H4 (cell line): ENCODE results near the gene MYBPC3. TPM values are rescaled to one million over a fixed set of nuclear protein-coding genes. Genes with fewer than 3 reads are reported as not detected.

Experiments
- DNase-seq: peaks from one replicate; pipeline ENCODE4 v3.0.0-alpha.2; 2015; ENCODE audit warnings: low spot score
- total RNA-seq: library from RNA; depleted of rRNA; stranded (reverse); fragments of >200 nt; shearing (Covaris generic); gene quantifications from 2 replicates; pipeline ENCODE4 v1.2.3, GENCODE V29; 2014

The MYBPC3 gene
- total RNA-seq, 1 experiment from 2014 or later = not detected

DNA sequence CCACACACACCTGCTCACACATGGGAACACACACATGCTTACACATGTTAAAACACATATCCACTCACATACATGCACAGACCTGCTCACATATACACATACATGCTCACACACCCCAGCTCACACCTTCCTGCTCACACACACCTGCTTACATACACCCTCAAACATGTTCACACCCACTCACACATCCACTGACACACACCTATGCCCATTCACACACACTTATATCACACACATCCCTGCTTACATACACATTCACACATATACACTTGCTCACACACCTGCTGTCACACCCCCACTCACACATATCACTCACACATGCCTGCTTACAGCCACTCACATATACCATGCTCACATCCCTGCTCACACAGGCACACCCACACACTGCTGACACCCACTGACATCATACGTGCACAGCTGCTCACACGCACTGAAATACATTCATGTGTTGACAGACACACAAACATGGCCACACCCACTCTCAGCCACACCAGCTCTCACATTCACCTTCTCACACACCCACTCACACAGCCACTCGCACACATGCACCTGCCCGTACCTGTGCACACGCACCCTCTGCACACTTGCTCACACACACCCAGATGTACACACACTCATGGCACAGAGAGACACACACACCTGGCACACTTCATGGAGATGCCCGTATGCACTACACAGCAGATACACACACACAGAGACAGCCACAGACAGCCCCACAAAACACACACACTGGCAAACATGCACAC lies 5.7 kb upstream of the MYBPC3 start:
- DNase-seq = no peak

DNA sequence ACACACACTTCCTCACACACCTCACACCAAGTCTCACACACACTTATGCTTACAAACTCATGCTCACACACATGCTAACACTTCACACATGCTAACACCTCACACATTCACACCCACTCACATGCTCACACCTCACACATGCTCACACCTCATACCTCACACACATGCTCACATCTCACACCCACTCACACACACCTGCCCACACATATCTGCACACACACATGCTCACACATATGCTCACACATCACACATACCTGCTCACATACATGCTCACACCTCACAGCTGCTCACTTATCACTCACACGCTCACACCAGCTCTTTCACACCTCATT lies 4.5 kb upstream of the MYBPC3 start:
- DNase-seq = no peak

GRCh38 chr11:47356129-47356997 lies 3.9 kb upstream of the MYBPC3 start:
- DNase-seq = no peak

GRCh38 chr11:47355283-47356128 lies 3.0 kb upstream of the MYBPC3 start:
- peak; percentile 89 for DNase-seq

DNA sequence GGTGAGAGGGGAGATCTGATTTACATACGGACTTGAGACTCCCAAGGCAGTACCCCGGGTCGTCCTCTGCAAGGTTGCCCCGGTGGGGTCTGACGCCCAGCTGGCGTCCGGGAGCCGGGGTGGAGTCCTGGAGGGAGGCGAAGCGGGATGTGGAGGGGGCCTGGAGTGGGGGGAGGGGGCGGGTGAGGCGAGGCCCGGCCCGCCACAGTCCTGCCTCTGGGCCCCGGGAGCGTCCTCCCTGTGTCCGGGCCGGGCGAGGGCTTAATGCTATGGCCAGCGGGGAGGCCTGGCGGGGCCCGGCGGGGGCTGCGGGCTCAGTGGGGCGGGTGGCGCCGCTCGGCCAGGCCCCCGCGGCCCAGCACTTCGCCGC lies 2.4 kb upstream of the MYBPC3 start:
- no peak for DNase-seq

DNA sequence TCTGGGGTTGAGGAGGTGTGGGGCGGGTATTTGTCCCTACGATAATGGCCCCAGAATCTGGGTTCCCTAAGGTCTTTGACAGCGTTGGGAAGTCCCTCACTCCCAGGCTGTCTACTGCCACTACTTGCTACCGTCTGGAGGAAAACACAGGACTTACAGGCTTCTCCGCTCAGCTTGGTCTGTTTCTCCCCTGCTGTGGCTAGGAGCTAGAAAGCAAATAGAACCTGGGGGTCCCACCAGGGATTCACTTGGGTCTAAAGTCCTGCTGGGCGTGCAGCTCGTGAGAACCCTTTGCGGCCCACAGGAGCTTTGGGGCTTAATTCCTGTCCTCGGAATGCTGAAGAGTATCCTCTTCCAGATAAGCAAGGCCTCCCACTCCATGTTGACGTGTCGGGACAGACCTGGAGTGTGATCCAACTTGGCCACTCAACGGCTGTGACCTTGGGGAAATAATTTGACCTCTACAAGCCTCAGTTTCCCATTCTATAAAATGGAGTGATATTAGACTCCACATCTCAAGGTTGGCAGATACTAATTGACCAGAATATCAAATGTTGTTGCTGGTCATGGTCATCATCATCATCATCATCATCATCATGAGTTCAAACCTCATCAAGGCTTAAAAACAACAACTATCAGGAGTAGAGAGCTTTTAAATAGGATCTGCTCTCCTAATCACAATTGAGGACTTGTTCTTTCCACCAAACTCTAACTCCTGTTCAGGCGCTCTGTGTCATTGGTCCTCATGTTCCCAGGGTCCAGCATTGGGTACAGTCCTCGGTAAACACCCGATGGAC lies 1.7 kb upstream of the MYBPC3 start:
- no peak for DNase-seq

DNA sequence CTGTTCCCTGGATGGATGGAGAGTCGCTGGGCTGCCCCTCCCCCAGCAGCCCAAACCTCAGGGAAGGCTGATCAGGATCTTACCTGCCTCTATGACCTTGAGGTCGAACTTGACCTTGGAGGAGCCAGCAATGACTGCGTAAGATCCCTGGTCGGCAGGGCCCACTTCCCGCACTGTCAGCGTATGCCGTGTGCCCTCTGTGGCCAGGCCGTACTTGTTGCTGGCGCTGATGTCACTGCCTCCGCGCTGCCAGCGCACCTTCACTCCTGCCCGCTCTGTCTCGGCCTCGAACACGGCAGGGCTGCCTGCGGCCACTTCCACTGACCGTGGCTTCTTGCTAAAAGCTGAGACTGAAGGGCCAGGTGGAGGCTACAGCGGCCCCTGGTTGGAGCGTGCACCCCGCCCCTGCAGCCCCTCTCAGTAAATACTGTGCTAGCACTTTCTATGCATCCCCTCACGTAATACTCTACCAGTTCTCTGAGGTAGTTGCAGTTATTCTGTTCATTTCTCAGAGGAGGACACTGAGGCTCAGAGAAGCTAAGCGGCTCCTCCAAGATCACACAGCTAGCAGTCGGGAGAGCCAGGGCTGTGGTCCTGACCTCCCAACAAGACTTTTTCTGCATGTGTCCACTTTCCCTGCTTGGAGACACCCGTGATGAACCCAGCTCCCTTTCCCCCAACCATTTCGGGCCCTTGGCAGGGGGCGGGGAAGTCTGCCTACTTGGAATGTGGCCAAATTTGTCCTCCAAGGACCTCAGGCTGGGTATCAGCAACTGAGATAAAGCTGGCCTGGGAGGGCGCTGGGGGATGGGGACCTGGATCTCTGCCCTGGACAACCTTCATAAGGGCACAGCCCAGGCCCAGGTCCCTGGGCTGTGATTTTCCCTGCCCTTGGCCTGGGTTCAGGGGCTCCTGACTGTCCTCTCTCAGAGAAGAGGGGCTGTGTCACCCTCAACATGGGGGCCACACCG lies 1.1 kb downstream of the MYBPC3 start:
- no peak for DNase-seq

GRCh38 chr11:47350315-47350714 lies 2.2 kb downstream of the MYBPC3 start:
- no peak for DNase-seq

- no peak for DNase-seq
These were observed 2.9 kb downstream of the MYBPC3 start for GRCh38 chr11:47349521-47350095.

GRCh38 chr11:47348859-47349258 lies 3.6 kb downstream of the MYBPC3 start:
- DNase-seq = no peak

GRCh38 chr11:47348131-47348802 lies 4.2 kb downstream of the MYBPC3 start:
- DNase-seq = no peak

GRCh38 chr11:47347137-47347536 lies 5.4 kb downstream of the MYBPC3 start:
- DNase-seq = no peak

DNA sequence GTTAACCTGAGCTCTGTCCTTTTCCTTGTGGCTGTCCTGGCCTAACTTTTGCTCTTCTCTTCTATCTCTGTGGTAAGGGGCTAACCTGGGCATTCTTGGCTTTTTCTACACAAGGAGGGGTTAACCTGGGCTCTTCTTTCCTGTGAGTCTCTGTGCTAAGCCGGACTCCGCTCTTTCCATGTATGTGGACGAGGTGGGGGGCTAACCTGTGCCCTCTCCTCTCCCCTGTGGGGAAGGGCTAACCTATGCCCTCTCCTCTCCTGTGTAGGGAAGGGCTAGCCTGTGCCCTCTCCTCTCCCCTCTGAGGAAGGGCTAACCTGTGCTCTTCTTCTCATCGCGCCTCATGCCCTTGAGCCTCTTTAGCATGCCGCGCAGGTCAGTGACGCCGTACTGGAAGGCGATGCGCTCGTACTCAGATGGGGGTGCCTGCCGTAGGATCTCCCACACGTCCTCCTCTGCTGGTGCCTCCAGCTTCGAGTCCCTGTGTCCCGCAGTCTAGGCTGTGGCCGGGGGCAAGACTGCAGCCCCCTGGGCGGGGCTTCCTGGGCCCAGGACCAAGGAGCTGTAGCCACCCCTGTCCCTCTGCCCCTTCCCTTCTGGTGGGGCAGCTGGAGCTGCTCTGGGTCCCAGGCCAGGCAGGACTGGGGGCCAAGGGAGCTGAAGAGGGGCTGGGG lies 6.5 kb downstream of the MYBPC3 start:
- no peak for DNase-seq

DNA sequence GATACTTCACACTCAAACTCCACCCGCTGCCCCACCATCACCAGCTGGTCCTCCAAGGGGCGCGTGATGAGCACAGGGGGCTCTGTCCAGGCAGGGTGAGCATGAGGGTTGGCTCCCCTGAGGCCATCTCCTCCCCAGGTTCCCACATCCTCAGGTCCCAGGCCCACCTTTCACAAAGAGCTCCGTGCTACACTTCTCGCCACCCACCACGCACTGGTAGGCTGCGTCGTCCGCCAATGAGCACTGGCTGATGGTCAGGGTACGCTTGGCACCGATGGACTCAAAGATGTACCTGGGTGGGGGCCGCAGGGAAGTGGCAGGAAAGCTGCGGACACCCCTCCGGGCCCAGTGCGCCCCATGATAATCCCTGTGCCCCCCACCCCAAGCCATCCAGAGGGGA lies 9.6 kb downstream of the MYBPC3 start:
- DNase-seq = no peak

DNA sequence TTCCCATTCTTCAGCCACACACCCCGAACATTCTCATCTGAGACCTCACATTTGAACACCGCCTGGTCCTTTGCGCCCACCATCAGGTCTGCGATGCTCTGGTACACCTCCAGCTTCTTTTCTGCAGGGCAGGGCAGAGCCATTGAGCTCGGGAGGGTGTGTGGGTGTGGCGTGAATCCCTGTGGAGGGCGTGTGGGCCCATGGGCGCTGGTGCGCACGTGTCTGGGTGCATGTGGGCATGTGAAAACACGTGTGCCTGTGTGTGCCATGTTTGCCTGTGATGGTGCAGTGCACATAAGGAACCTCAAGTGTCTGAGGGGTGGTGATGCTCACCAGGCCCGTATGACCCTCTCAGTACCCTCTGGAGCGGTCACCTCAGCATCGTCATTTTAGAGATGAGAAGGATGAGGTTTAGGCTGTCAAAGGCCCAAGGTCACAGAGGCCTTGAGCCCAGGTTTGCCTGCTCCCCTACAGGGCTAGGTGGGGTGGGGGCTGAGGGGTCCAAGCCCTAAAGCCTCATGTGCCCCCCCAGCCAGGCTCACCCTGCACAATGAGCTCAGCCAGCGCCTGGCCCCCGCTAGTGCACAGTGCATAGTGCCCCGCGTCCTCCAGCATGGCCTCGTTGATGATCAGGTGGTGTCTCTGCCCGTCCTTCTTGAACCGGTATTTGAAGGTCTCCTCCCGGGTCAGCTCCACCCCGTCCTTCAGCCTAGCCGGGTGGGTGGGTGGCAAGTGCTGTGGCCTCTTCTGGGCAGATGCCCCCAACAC lies 10.3 kb downstream of the MYBPC3 start:
- DNase-seq = no peak

DNA sequence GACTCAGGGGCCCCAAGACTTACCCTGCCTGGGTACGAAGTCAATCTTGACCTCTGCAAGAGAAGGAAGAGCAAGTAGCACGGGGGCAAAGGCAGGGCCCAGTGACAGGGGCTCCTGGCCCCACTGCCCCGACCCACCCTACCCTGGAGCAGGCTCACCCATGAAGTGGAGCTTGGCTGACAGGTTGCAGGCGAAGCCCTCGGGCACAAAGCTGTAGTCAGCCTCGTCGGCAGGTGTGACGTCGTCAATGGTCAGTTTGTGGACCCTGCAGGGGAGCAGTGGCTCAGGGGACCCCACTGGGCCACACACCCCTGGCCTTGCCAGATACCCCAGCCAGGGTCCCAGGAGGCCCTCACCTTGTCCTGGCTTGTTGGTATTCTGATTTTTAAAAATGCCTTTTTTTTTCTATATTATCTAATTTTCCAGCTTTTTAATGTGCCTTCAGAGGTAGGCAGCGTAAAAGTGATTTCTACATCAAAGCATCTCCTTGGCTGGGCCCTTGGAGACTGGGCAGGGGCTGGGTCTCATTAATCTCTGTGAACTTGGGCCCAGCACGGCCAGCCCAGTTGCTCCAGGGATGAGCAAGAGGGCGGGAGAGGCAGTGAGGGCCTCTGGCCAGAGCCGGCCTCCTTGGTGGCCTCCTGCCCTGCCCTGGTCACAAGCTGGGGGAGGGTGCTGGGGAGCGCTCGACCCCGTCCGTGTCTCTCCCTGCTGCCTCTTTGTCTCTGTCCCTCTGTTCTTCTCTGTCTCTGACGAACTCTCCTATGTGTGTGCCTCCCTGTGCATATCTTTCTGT lies 11.3 kb downstream of the MYBPC3 start:
- DNase-seq = no peak

DNA sequence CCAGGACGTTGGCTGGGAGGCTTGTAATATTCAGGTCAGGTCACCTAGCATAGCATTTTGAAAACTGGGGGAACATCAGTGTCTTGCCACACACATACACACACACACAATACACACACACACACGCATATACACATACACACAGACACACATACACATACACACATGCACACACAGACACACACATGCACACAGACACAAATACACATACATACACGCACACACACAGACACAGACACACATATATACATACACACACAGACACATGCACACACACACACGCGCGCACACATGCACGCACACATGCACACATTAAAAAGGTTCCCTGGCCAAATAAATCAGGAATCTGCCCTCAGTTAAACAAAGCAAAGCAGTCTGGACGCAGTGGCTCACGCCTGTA lies 12.5 kb downstream of the MYBPC3 start:
- DNase-seq = no peak
